Measurements from ENCODE around the gene NXN. TPM values are rescaled to one million over a fixed set of nuclear protein-coding genes. Genes with fewer than 3 reads are reported as not detected.

NXN gene
- total RNA-seq, 4 donors from 2014 or later, result 10.6 to 222 (median 13.8) TPM

DNA sequence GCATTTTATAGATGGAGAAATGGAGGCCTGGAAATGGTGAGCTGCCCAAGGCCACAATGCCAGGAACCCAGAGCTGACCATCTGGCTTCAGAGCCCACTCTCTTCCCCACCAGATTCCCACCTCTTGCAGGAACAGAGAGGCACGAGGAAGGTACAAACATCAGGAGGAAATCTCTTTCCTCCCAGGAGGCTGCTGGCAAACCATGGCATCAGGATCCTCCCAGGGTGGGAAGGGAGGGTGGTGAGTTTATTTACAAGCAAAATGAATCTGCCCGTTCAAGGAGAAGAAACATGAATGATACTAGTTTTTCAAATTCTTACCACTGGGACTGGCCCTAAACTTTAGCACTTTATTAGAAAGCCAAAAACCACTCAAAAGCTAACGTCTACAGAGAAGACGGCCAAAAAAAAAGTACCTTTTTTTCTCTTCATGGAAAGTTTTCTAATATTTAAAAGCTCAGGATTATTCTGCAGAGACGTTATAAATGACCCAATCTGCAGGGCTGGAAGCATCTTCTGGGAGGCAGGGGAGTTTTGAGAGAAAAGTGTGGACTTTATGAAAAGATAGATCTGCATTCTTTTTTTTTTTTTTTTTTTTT is 79.1 kb downstream of the NXN start:
- Histone ChIP-seq H3K36me3 (no peaks in the 10 kb centered on the region), H3K4me1 (peaks cover 14 to 39% (median 17%) of the 10 kb centered on the region in 4 donors), H3K27ac (peak overlapping the region; percentile 68 to 87 (median 80)), H3K27me3 (no peaks in the 10 kb centered on the region), H3K4me3 (no peak overlapping the region), H3K9me3 (no peaks in the 10 kb centered on the region)
- TF ChIP-seq EP300 (IDR thresholded peaks at IDR 0.05; ENCODE audit: low read depth), result no peak
- whole genome bisulfite sequencing, 2 donors (ENCODE audit: low coverage in 1 of 2), result 39 to 41% methylated on average over 5 of the region's 5 CpGs
- in situ Hi-C loops (cut with MboI; ENCODE audit: low pct_ligation_motif_present in 1 of 4, low pct_unique_long_range_greater_than_20kb in 1 of 4, low sequenced_read_pairs in 3 of 4), result no loop called here
- DNase-seq, result no peak
- intact Hi-C loops (cut with DNase I; ENCODE audit: low total_unique reads), result no loop called here

DNA sequence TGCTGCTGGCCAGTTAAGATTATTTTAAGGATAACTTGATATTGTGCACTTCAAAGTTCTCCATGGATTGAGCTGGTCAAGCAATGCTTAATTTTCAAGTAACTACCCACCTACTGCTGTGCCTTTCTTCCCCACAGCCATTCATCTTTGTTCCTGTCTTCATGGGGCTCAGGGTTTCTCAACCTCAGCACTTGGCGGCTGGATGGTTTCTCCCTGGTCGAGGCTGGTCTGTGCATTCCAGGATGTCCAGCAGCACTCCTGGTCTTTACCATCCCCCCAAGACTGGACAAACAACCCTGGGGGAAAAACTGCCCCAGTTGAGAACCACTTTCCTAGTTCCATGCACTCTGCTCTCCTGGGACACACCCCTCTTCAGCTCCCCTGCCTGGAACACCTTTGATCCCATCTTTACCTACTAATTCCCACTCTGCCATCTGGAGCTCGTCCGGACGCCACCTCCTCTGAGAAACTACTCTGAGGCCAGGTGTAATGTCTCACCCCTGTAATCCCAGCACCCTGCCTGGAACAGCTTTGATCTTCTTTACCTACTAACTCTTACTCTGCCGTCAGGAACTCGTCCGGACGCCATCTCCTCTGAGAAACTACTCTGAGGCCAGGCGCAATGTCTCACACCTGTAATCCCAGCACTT is 81.5 kb downstream of the NXN start:
- in situ Hi-C loops (cut with MboI; ENCODE audit: low pct_ligation_motif_present in 1 of 4, low pct_unique_long_range_greater_than_20kb in 1 of 4, low sequenced_read_pairs in 3 of 4) (no loop called here), intact Hi-C loops (cut with DNase I; ENCODE audit: low total_unique reads) (no loop called here)
- Histone ChIP-seq H3K9me3 (no peaks in the 10 kb centered on the region), H3K4me1 (peaks cover 11 to 31% (median 14%) of the 10 kb centered on the region in 4 donors), H3K27me3 (no peaks in the 10 kb centered on the region), H3K36me3 (no peaks in the 10 kb centered on the region), H3K27ac (peak overlapping the region in 3 of 4 donors; percentile 65 to 70 (median 67)), H3K4me3 (no peak overlapping the region)
- DNase-seq, result no peak
- 75% methylated on average over 2 of the region's 10 CpGs; no CpG with 5 or more reads in 1 of the 2 donors for WGBS, 2 donors (ENCODE audit: low coverage in 1 of 2)
- TF ChIP-seq POLR2AphosphoS5 (IDR thresholded peaks at IDR 0.05) (no peak), EP300 (IDR thresholded peaks at IDR 0.05; ENCODE audit: low read depth) (no peak), POLR2A (IDR thresholded peaks at IDR 0.05) (no peak)
- TF ChIP-seq, protein P1, sequence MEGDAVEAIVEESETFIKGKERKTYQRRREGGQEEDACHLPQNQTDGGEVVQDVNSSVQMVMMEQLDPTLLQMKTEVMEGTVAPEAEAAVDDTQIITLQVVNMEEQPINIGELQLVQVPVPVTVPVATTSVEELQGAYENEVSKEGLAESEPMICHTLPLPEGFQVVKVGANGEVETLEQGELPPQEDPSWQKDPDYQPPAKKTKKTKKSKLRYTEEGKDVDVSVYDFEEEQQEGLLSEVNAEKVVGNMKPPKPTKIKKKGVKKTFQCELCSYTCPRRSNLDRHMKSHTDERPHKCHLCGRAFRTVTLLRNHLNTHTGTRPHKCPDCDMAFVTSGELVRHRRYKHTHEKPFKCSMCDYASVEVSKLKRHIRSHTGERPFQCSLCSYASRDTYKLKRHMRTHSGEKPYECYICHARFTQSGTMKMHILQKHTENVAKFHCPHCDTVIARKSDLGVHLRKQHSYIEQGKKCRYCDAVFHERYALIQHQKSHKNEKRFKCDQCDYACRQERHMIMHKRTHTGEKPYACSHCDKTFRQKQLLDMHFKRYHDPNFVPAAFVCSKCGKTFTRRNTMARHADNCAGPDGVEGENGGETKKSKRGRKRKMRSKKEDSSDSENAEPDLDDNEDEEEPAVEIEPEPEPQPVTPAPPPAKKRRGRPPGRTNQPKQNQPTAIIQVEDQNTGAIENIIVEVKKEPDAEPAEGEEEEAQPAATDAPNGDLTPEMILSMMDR (IDR thresholded peaks at IDR 0.05), result no peak

DNA sequence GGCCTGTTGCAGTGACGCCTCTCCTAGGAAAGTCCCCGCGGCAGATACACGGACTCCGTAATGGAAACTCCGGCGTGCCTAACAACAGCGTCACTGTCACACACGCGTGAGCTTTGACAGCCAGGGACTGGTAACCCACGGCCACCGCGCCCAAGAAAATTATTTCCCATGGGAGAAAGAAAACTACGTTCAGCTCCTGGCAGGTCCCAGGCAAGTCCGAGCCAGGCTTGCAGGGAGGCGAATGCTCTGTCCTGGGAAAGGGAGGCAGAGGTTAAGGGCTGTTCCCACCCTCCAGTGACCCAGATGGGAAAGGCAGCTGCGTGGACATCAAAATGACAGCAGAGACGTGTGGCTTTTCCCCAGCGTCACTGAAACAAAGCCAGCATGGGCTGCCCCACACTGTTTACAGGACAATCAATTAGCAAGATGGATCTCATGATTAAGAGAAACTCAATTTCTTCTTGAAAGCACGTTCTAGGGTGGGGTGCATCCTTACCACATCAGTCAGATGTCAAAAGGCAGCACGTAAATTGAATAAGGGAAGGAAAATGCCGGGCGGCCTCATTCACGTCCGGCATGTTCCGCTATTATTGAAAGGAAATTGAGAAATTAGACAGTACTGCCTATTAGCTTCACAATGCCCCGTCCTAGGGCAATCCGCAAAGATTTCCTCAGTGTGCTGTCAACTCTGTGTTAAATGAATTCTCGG is 82.5 kb downstream of the NXN start:
- DNase-seq, result peak; percentile 36
- Histone ChIP-seq H3K4me1 (peaks cover 11 to 28% (median 14%) of the 10 kb centered on the region in 4 donors), H3K27me3 (no peaks in the 10 kb centered on the region), H3K9me3 (no peaks in the 10 kb centered on the region), H3K36me3 (no peaks in the 10 kb centered on the region), H3K27ac (peak overlapping the region; percentile 55 to 70 (median 66)), H3K4me3 (no peak overlapping the region)
- TF ChIP-seq POLR2AphosphoS5 (IDR thresholded peaks at IDR 0.05), result peak; percentile 10 to 28 (median 16)
- TF ChIP-seq EP300 (IDR thresholded peaks at IDR 0.05; ENCODE audit: low read depth), result peak; percentile 40
- TF ChIP-seq, protein P1 (IDR thresholded peaks at IDR 0.05), result no peak
- WGBS, 2 donors (ENCODE audit: low coverage in 1 of 2), result 52 to 63% methylated on average over 8 to 28 of the region's 29 CpGs
- intact Hi-C loops (cut with DNase I; ENCODE audit: low total_unique reads), result no loop called here
- in situ Hi-C loops (cut with MboI; ENCODE audit: low pct_ligation_motif_present in 1 of 4, low pct_unique_long_range_greater_than_20kb in 1 of 4, low sequenced_read_pairs in 3 of 4), result no loop called here

DNA sequence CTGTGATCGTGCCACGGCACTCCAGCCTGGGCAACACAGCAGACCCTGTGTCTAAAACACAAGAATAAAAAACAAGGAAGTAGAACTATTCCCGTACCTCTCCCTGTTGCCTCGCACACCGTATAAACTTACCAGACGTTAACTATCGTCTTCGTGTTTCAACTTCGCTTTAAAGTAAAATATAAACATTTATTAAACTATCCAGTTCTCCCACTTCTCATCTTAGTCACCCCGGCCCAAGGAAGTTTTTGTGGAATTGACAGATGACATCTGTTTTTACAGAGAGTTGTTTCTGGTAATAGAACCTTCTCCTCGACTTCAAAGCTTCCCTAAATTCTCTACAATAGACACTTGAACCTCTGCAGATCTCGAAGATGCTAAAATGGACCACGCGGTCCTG is 83.1 kb downstream of the NXN start:
- 54 to 58% methylated on average over 11 to 14 of the region's 14 CpGs for WGBS, 2 donors (ENCODE audit: low coverage in 1 of 2)
- H3K4me1 ChIP-seq, result peaks cover 10 to 23% (median 11%) of the 10 kb centered on the region in 4 donors
- intact Hi-C loops (cut with DNase I; ENCODE audit: low total_unique reads) (no loop called here), in situ Hi-C loops (cut with MboI; ENCODE audit: low pct_ligation_motif_present in 1 of 4, low pct_unique_long_range_greater_than_20kb in 1 of 4, low sequenced_read_pairs in 3 of 4) (no loop called here)
- TF ChIP-seq, protein P1 (IDR thresholded peaks at IDR 0.05), result no peak
- TF ChIP-seq POLR2AphosphoS5 (IDR thresholded peaks at IDR 0.05) (no peak), POLR2A (IDR thresholded peaks at IDR 0.05) (no peak), EP300 (IDR thresholded peaks at IDR 0.05; ENCODE audit: low read depth) (no peak)
- DNase-seq, result no peak
- no peak overlapping the region for H3K4me3 ChIP-seq
- H3K27me3 ChIP-seq, result no peaks in the 10 kb centered on the region
- H3K36me3 ChIP-seq, result no peaks in the 10 kb centered on the region
- H3K9me3 ChIP-seq, result no peaks in the 10 kb centered on the region
- peak overlapping the region; percentile 55 to 70 (median 66) for H3K27ac ChIP-seq

Measured in transverse colon (tissue), 4 donors.